ENCODE data around the gene AVPR1B. TPM values are rescaled to one million over a fixed set of nuclear protein-coding genes. Genes with fewer than 3 reads are reported as not detected.

Gene AVPR1B
- total RNA-seq, 1 donor from 2014 or later: not detected

DNA sequence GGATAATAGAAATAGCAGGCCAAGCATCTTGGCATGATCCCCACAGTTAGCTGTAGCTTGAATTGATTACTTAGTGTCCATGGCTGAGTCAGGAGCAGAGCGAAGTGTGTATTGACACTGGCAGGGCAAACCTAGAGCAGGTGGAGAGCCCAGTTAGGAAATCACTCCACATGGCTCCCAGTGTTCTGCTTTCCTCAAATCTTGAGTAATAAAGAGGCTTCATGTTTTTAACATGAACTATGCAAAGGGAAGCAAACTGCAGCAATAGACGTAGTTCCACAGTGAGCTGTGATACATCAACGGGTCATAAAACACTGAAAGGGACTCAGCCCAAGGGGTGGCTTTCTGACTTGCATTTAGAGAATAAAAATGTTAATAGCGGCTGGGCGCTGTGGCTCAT is 35.3 kb downstream of the AVPR1B start:
- peaks cover 20% of the 10 kb centered on the region for H3K27me3 Mint-ChIP-seq (ENCODE audit: low read depth)
- no peak for TF ChIP-seq CTCF (IDR thresholded peaks at IDR 0.05)
- H3K27ac Mint-ChIP-seq (ENCODE audit: unreplicated experiment): no peak overlapping the region
- no peak for DNase-seq (ENCODE audit: low spot score)
- H3K4me1 Mint-ChIP-seq (ENCODE audit: low read depth): no peaks in the 10 kb centered on the region
- no peak overlapping the region for H3K4me3 Mint-ChIP-seq (ENCODE audit: unreplicated experiment)
- no peaks in the 10 kb centered on the region for H3K36me3 Mint-ChIP-seq (ENCODE audit: low read depth)
- no peaks in the 10 kb centered on the region for H3K9me3 Mint-ChIP-seq (ENCODE audit: low read depth)

DNA sequence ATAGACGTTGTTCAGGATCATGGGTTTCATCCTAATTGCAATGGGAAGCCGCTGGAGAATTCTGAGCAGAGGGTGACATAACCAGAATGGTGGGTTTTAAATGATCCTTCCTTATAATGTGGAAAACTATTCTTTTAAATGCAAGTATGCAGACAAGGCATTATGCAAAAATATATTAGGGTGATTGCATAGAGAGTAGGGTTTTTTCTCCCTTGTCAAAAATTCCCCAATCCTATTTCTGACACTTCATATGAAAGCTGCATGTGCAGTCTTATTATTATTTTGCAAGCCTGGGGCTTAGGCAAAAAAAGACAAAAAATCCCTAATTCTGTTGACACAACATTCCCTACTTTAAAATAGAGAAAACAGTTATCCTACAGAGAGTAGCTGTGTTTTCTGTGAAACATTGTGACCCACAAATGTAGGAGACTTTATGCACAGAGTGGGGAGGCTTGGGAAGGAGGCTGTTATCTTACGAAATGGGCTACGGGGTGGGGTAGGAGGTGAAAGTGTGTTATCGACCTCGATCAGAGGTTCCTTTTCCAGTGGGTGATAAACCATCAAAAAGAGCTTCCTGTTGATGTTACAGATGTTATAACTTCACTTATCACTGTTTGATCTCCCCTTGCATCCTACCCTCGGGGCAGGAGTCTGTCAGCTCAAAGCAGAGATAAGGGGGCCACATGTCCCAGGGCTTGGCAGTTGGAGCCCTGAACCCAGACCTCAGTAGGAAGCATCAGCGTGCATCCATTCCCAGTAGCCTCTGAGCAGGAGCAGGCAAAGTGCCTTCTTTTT is 37.0 kb downstream of the AVPR1B start:
- Mint-ChIP-seq H3K4me3 (ENCODE audit: unreplicated experiment) (no peak overlapping the region), H3K27ac (ENCODE audit: unreplicated experiment) (no peak overlapping the region), H3K9me3 (ENCODE audit: low read depth) (no peaks in the 10 kb centered on the region), H3K4me1 (ENCODE audit: low read depth) (no peaks in the 10 kb centered on the region), H3K27me3 (ENCODE audit: low read depth) (peaks cover 12% of the 10 kb centered on the region), H3K36me3 (ENCODE audit: low read depth) (no peaks in the 10 kb centered on the region)
- TF ChIP-seq CTCF (IDR thresholded peaks at IDR 0.05): no peak
- DNase-seq (ENCODE audit: low spot score): no peak

DNA sequence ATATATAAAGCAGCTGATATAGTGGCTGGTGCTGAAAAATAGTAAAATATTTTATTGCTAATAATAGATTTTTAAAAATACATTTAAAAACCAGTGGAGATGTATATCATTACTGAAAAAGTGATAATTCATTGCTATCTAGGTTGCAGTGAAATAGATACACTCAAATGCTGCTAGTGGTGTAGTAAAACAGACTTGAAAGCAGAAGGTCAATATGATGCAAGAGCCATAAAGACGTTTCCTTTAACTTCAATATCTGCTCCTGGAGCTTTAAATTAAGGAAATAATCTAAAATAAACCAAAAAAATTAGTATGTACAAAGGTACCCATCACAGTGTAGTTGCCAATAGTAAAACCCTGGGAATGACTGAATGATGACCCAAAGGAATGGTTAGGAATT is 38.1 kb downstream of the AVPR1B start:
- TF ChIP-seq CTCF (IDR thresholded peaks at IDR 0.05): no peak
- Mint-ChIP-seq H3K36me3 (ENCODE audit: low read depth) (no peaks in the 10 kb centered on the region), H3K27ac (ENCODE audit: unreplicated experiment) (no peak overlapping the region), H3K9me3 (ENCODE audit: low read depth) (no peaks in the 10 kb centered on the region), H3K27me3 (ENCODE audit: low read depth) (peaks cover 6% of the 10 kb centered on the region), H3K4me1 (ENCODE audit: low read depth) (no peaks in the 10 kb centered on the region), H3K4me3 (ENCODE audit: unreplicated experiment) (no peak overlapping the region)
- DNase-seq (ENCODE audit: low spot score): no peak

DNA sequence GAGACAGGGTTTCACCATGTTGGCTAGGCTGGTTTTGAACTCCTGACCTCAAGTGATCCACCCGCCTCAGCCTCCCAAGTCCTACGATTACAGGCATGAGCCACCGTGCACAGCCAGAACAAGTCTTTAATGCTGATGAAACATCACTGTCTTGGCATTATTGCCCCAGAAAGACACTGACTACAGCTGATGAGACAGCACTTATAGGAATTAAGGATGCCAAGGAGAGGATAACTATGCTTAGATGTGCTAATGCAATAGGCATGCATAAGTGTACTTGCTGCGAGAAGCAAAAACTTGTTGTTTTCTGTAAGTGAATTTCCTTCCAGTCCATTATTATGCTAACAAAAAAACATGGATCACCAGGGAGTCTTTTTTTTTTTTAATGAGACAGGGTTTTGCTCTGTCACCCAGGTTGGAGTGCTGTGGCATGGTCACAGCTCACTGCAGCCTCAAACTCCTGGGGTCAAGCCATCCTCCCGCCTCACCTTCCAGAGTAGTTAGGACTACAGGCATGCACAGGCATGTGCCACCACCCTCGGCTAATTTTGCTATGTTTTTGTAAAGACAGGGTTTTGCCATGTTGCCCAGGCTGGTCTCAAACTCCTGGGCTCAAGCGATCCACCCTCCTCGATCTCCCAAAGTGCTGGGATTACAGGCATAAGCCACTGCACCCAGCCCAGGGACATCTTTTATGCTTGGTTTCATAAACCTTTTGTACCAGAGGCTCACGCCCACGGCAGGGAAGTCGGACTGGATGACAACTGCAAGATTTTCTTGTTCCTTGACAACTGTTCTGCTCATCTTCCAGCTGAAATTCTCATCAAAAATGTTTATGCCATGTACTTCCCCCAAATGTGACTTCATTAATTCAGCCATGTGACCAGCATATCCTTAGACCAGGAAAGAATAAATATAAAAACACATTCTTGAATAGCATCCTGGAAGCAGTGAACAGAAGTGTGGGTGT is 41.1 kb downstream of the AVPR1B start:
- Mint-ChIP-seq H3K4me3 (ENCODE audit: unreplicated experiment) (no peak overlapping the region), H3K27me3 (ENCODE audit: low read depth) (peaks cover 6% of the 10 kb centered on the region), H3K36me3 (ENCODE audit: low read depth) (no peaks in the 10 kb centered on the region), H3K27ac (ENCODE audit: unreplicated experiment) (no peak overlapping the region), H3K4me1 (ENCODE audit: low read depth) (no peaks in the 10 kb centered on the region), H3K9me3 (ENCODE audit: low read depth) (no peaks in the 10 kb centered on the region)
- no peak for TF ChIP-seq CTCF (IDR thresholded peaks at IDR 0.05)
- no peak for DNase-seq (ENCODE audit: low spot score)

DNA sequence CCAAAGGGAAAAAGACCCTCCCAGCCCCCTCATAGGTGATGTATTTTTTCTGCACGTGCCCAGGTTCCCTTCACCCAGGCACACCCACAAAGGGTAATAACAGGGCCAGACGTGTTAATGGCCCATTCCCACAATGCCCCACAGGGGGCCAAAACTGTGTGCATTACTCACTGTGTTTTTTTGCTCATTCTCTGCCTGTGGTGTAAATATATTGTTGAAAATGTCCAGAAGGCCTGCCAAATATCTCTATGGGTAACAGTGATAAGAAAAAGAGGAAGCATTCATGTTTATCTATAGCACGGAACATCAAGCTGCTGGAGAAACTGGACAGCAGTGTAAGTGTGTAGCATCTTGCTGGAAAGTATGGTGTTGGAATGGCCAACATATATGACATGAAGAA is 42.3 kb downstream of the AVPR1B start:
- Mint-ChIP-seq H3K4me1 (ENCODE audit: low read depth) (no peaks in the 10 kb centered on the region), H3K27ac (ENCODE audit: unreplicated experiment) (no peak overlapping the region), H3K9me3 (ENCODE audit: low read depth) (no peaks in the 10 kb centered on the region), H3K27me3 (ENCODE audit: low read depth) (peaks cover 2% of the 10 kb centered on the region), H3K4me3 (ENCODE audit: unreplicated experiment) (no peak overlapping the region), H3K36me3 (ENCODE audit: low read depth) (no peaks in the 10 kb centered on the region)
- no peak for DNase-seq (ENCODE audit: low spot score)
- no peak for TF ChIP-seq CTCF (IDR thresholded peaks at IDR 0.05)
